Epidermal melanocyte (primary cell): Measurements from ENCODE around the gene TMF1.
A peak's percentile ranks its signal among the peaks of the same experiment; 100 is the strongest.

Experiments used
- DNase-seq: peaks from one replicate; pipeline ENCODE4 v3.0.0; 2011; ENCODE audit warnings: low spot score; ENCODE audit not compliant: insufficient read length

The TMF1 gene

DNA sequence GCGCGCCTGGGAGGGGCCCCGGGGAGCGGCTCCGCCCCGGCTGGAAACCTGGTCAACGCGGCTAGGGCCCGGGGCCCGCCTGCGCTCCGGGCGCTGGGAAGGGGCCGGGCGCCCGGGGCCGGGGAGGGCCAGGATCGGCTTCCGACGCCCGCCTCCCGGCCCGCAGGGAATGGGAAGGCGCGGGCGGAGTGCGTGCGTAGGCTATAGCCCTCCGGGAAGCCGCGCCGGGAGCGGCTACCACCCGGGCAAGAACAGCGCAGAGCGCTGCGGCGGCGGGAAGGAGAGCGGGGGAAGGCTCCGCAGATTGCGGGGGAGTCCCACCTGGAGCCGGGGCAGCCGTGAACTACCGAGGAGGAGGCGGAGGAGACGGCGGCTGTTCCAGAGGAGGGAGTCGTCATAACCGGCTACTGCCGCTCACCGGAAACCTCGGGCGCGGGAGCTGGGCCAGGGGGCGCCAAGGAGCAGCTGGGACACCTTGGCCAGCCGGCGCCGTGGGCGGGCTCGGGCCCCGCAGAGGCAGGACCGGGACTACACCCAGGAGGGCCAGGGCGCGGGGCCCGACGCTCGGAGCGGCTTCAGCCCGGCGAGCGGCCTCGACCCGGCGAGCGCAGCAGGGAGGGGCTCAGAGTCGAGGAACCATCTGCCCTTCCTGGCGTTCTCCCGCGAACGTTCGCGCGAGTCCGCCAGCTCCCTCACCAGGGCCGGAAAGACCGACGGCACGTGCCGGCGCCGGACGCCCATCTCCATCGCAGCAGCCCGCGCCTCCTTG, 38.7 kb downstream of the TMF1 start, which contains the start of gene EOGT:
Gene EOGT (minus strand): TSS at position 432 of the 769 bp plus-strand sequence. CDS start 3,838 bp downstream, outside the sequence.
- peak; percentile 58 for DNase-seq

DNA sequence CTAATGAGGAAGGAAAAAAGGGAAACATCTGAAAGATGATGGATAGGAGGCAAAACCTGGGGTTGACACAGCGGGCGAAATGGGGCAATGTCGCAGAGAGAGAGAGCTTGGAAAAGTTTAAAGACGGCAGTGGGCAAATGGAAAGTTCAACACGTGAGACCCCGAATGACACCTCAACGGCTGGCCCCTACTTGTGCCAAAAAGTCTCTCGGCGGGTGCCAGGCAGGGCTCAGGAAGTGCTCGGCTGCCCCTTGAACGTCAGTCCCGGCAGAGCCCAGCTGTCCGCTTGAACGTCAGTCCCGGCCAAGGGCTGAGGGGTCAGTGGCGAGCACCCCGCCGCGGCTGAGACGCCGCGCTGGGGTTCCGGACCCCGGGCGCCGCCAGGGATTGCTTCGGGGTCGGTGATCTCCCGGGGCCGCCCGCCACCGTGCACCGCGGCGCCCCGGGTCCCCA, 39.3 kb downstream of the TMF1 start:
- DNase-seq: no peak

GRCh38 chr3:69012100-69012799, 39.9 kb downstream of the TMF1 start:
- no peak for DNase-seq

DNA sequence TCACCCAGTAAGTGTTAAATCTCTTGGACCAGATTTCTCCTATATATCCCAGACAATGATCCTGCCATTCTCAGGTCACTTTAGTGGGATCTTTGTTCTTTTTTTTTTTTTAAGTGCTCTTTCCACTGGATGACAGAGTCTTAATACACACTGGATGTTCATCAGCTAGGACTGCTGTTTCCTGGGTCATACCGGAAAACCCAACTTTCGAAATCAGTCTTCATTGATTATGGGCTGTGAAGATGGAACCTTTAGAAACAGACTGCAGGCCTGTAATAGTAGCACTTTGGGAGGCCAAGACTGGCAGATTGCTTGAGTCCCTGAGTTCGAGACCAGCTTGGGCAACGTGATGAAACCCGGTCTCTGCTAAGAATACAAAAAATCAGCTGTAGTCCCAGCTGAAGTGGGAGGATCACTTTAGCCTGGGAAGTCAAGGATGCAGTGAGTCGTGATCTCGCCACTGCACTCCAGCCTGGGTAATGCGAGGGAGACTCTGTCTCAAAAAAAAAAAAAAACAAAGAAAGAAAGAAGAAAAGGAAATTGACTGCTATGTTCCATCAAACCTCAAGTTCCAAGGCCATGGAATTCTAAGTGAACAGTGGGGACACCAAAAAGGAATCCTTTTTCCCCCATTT, 40.9 kb downstream of the TMF1 start:
- no peak for DNase-seq

GRCh38 chr3:69009559-69010410, 42.3 kb downstream of the TMF1 start:
- no peak for DNase-seq

- DNase-seq: no peak
Observed at GRCh38 chr3:69008980-69009379, 43.2 kb downstream of the TMF1 start.

DNA sequence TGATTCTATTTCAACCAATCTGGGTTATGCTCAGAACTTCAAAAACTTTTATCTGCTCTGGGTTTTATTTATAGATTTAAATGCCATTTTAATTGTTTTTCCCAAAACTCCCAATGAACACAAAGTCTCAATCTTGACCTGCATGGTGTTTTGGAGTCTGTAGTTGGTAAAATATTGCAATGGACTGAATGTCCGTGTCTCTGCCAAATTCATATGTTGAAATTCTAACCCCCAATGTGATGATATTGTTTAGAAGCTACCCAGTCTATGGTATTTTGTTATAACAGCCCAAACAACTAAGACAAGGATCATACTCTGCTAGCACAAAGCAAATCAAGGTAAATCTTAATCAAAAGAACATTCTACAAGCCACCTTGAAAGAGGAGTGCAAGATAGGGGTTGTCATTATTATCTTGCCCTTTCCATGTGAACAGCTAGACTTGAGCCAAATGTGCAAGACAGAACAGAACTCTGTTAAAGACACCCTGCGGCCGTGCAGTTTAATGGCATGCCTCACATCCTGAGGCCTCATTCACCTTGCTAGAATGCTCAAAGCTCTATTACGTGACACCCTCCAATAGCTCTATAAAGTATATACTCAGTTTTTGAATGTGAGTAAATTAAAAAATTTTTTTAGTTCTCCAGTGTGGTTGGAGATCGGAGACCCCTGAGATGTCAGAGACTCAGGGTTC, 46.2 kb downstream of the TMF1 start:
- no peak for DNase-seq

GRCh38 chr3:69005071-69005790, 46.9 kb downstream of the TMF1 start:
- DNase-seq: no peak

DNA sequence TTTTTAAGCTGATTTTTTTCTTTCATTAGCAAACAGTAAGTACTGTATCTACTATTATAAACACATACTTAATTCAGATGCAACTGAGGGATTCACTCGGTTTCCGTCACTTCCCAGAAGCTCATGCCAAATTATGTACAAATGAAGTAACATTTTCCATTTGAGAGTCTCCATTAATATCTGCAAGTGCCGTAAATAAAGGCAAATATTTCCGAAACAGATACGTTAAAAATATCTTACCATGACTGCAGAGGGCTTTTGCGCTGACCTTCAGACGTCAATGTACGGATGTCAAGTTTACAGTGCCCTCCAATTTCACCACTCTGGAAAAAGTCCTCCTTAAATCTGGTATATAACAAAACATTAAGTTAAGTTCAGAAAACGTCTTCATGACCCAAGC, 48.0 kb downstream of the TMF1 start:
- DNase-seq: no peak

GRCh38 chr3:68999605-69000004, 52.5 kb downstream of the TMF1 start:
- DNase-seq: no peak

- DNase-seq: no peak
Observed at GRCh38 chr3:68999158-68999557, 53.0 kb downstream of the TMF1 start.

DNA sequence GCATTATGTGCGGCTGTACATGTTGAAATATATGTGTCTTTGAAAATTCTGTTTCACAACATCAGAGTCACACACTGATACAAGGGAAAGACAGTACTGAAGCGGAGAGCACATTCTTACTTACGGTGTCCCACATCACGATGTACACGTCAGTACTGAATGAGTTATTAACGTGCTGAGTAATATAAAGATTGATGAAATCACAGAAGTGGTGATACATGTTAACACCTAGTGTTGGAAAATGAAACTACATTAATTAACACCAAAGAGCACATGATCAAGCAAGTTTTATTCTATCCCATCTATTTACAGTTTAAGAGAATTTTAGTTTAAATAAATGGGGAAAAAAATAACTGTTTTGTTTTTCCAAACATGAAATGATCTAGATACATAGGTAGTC, 54.2 kb downstream of the TMF1 start:
- no peak for DNase-seq

DNA sequence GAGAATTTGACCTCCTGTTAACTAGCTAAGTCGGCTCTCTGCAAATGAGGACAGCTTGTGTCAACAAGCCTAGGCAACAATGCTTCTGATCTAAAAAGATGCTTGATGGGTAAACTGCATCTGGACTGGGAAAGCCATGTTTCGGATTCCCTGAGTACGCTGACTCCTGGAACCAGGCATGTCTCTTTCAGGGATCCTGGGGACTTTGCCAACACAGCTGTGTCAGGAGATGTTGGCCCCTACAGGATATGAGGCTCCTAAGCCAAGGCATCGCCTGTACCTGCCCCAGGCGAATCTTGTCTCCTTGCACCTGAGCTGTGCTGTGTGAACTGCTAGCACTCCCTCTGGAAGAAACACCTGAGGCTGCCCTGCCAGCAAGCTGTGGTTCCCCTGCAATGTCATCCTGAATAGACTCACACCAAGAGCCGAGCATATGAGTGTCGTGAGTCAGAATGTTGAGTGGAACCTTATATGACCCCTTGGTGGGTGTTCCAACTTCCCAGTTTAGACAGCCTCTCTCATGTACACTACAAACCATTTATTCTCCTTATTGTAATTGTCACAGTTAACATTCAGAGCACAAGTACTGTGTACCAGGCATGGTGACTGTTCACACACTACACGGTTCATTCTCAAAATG, 55.7 kb downstream of the TMF1 start:
- DNase-seq: no peak

DNA sequence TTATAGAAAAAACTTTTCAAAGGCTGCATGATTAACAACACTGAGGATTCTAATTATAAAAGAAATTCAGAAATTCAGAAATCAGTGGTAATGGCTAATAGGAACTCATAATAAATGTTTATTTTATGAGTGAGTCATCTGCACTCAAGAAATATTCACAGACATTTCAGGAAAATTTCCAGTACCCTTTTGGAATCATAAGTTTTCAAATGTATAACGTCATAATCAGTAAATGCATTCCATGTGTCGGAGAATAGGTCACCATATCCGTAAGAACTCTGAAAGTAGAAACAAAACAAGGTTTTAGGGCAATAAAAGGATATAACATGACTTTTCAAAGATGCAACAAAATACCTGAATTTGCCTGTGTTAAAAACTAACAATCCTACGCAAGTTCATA, 63.4 kb downstream of the TMF1 start:
- DNase-seq: no peak

DNA sequence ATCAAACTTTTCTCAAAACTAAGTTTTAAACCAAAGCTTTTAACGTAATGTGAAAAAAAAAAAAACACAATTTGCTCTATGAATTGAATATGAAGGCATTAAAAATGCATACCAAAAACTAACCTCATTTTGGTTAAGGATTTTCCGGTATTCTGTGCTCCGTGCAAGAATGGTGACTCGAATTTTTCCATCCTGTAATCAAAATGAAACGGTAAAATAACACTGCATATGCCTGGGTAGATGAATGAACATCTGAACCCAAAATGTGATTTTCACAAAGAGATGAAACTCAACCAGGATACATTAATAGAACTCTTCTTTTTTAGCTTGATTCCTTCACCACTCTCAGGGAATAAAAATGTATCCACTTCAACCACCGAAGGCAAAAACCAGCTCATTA, 64.8 kb downstream of the TMF1 start:
- DNase-seq: no peak

DNA sequence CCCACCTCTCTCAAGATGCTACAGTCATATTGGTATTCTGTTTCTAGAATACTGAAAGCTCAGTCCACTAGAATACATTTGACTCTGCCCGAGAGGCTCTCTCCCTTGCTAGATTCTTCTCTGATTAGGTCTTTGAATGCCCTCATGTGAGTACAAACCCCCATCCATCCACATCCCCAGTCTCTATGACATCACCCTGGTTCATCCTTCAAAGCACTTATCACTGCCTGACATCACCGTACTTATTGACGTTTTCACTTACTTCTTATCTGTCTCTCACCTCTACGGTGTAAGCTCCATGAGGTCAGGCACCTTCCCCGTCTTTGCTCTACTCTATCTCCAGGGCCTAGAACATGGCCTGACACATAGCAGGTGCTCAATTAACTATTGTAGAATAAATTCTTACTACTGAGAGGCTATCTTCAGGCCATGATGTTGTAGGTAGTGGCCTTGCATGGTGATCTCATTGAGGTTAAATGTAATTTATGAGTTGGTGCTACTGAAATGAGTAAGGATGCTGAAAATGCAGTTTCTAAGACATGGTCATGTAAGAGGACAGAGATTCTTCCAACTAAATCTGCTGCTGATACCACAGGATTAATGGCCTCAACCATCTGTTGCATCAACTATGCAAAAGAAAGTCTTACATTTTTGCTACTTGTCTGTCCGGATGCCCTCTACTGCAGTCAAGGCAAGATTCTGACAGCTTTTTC, 65.5 kb downstream of the TMF1 start:
- DNase-seq: no peak

- DNase-seq: no peak
Observed at GRCh38 chr3:68985146-68985790, 66.9 kb downstream of the TMF1 start.

DNA sequence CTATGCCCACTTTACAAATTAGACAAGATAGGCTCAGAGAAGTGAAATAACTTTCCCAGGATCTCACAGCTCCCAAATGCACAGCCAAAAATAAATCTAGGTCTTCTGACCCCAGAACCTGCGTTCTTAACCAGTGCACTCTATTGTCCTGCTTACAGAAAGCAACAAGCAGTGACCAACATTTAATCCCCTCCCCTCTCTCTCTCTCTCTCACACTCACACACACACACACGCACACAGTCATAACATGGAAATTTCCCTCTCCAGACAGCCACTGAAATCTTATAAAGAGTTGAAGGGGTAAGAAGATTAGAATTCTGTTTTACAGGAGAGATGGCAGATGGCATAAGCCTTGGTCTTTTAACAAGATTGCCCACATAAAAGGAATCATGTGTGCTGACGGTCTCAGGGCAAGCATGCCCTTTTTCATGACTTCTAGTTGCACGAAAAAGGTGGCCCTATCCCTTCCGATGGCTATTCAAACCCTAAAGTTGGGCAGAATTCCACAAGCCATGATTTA, 68.1 kb downstream of the TMF1 start:
- no peak for DNase-seq
